H1 (cell line): ENCODE data around the gene RCL1. TPM values are rescaled to one million over a fixed set of nuclear protein-coding genes. Genes with fewer than 3 reads are reported as not detected.

Experiments
- CTCF ChIA-PET: fragments of 300-600 bp; sonication (Branson Sonifier 250); formaldehyde crosslinking; loops from one replicate; lab custom pipeline; 2021; ENCODE audit not compliant: partially characterized antibody; lab: Charles Lee
- POLR2A ChIA-PET: fragments of 300-600 bp; sonication (Branson Sonifier 250); formaldehyde crosslinking; loops from one replicate; lab custom pipeline; 2021; ENCODE audit warnings: inconsistent platforms; ENCODE audit not compliant: partially characterized antibody; lab: Charles Lee
- DNase-seq, 2 experiments: peaks; one replicate each; pipeline versions ENCODE4 v3.0.0 to v3.0.0-alpha.2; 2010 to 2022; ENCODE audit warnings: low spot score in 2 of 2, low read depth in 1 of 2, mixed read lengths in 1 of 2
- FAIRE-seq: peaks from 2 replicates; lab custom pipeline; 2011; peaks lifted over from hg19 to GRCh38; lab: Jason Lieb, UNC
- H2AFZ ChIP-seq: 2 replicates; pipeline ENCODE4 v1.8.1; 2012; ENCODE audit warnings: low read length, inconsistent platforms
- H2AK5ac ChIP-seq: 2 replicates; pipeline ENCODE4 v1.6.1; 2013; ENCODE audit warnings: low read depth, low read length
- H2BK120ac ChIP-seq: replicated peaks from 2 replicates; pipeline ENCODE3; 2013; ENCODE audit warnings: low read depth, low read length, inconsistent platforms
- H2BK12ac ChIP-seq: 2 replicates; pipeline ENCODE4 v1.6.1; 2013; ENCODE audit warnings: low read depth, low read length
- H2BK15ac ChIP-seq: 2 replicates; pipeline ENCODE4 v1.6.1; 2013; ENCODE audit warnings: low read length
- H2BK20ac ChIP-seq: 2 replicates; pipeline ENCODE4 v1.6.1; 2013; ENCODE audit warnings: low read length
- H2BK5ac ChIP-seq: 2 replicates; pipeline ENCODE4 v1.6.1; 2013; ENCODE audit warnings: low read depth, low read length
- H3K14ac ChIP-seq: 2 replicates; pipeline ENCODE4 v1.6.1; 2013; ENCODE audit warnings: inconsistent platforms; ENCODE audit not compliant: insufficient read length
- H3K18ac ChIP-seq: 2 replicates; pipeline ENCODE4 v1.6.1; 2013; ENCODE audit warnings: low read length; ENCODE audit errors: extremely low read depth
- H3K23ac ChIP-seq: 2 replicates; pipeline ENCODE4 v1.6.1; 2013; ENCODE audit warnings: inconsistent platforms; ENCODE audit not compliant: insufficient read length
- H3K23me2 ChIP-seq: 2 replicates; pipeline ENCODE4 v1.6.1; 2013; ENCODE audit warnings: low read depth, low read length
- H3K27ac ChIP-seq: 2 replicates; pipeline ENCODE4 v1.6.1; 2011; ENCODE audit warnings: low read depth, low read length, inconsistent platforms
- H3K27me3 ChIP-seq, 4 experiments: replicated peaks in 1 of 4; 1 replicate in 1 of 4; 2 replicates in 3 of 4; pipeline versions ENCODE4 v1.6.1 to v1.8.1; 2011 to 2013; ENCODE audit warnings: low read length in 3 of 4, mild to moderate bottlenecking in 3 of 4, inconsistent platforms in 2 of 4, mixed read lengths in 2 of 4, moderate library complexity in 1 of 4; ENCODE audit not compliant: control insufficient read depth in 3 of 4, insufficient read depth in 3 of 4; ENCODE audit errors: extremely low read depth in 1 of 4
- H3K36me3 ChIP-seq, 4 experiments: 2 replicates each; pipeline versions ENCODE4 v1.6.1 to v1.8.1; 2011 to 2013; ENCODE audit warnings: mild to moderate bottlenecking in 4 of 4, low read length in 3 of 4, moderate library complexity in 2 of 4, control low read depth in 1 of 4, inconsistent platforms in 1 of 4; ENCODE audit not compliant: insufficient read depth in 4 of 4, control insufficient read depth in 2 of 4
- H3K4ac ChIP-seq: replicated peaks from 2 replicates; pipeline ENCODE3; 2013; ENCODE audit warnings: low read length, low read depth, mixed read lengths, inconsistent platforms; ENCODE audit not compliant: insufficient read length
- H3K4me1 ChIP-seq, 4 experiments: replicated peaks in 1 of 4; 1 replicate in 1 of 4; 2 replicates in 3 of 4; pipeline versions ENCODE4 v1.6.1 to v1.8.1; 2011 to 2013; ENCODE audit warnings: low read length in 3 of 4, inconsistent platforms in 2 of 4, mixed read lengths in 1 of 4; ENCODE audit not compliant: insufficient read depth in 4 of 4, control insufficient read depth in 3 of 4
- H3K4me2 ChIP-seq, 2 experiments: 2 replicates each; pipeline versions ENCODE4 v1.6.1 to v1.8.1; 2011 to 2013; ENCODE audit warnings: low read depth in 2 of 2, low read length in 2 of 2, control low read depth in 1 of 2, inconsistent platforms in 1 of 2, mild to moderate bottlenecking in 1 of 2; ENCODE audit not compliant: insufficient read depth in 1 of 2
- H3K4me3 ChIP-seq, 4 experiments: fragments of 200-600, 300-600 bp in 1 of 4; sonication (generic), shearing (Covaris generic), sonication (Bioruptor Twin) in 1 of 4; 2 replicates each; pipeline versions ENCODE4 v1.5.1 to v1.8.1; 2011 to 2016; ENCODE audit warnings: low read length in 4 of 4, low read depth in 3 of 4, control low read depth in 2 of 4, inconsistent platforms in 2 of 4, mild to moderate bottlenecking in 2 of 4, mixed read lengths in 1 of 4, moderate library complexity in 1 of 4; ENCODE audit not compliant: insufficient read depth in 2 of 4; ENCODE audit errors: extremely low read depth in 1 of 4
- H3K56ac ChIP-seq: replicated peaks from 2 replicates; pipeline ENCODE3; 2013; ENCODE audit warnings: low read depth, mild to moderate bottlenecking, mixed read lengths, low read length, inconsistent platforms; ENCODE audit not compliant: insufficient read length
- H3K79me1 ChIP-seq: 2 replicates; pipeline ENCODE4 v1.6.1; 2013; ENCODE audit warnings: low read depth, low read length, control low read depth
- H3K79me2 ChIP-seq, 2 experiments: 2 replicates each; pipeline versions ENCODE4 v1.6.1 to v1.8.1; 2012 to 2013; ENCODE audit warnings: low read length in 2 of 2, mild to moderate bottlenecking in 2 of 2, inconsistent platforms in 1 of 2; ENCODE audit not compliant: insufficient read depth in 2 of 2, control insufficient read depth in 1 of 2
- H3K9ac ChIP-seq, 4 experiments: replicated peaks in 1 of 4; 1 replicate in 1 of 4; 2 replicates in 3 of 4; pipeline versions ENCODE4 v1.6.1 to v1.8.1; 2011 to 2013; ENCODE audit warnings: low read depth in 3 of 4, low read length in 3 of 4, control low read depth in 2 of 4, mild to moderate bottlenecking in 2 of 4, moderate library complexity in 2 of 4, inconsistent platforms in 1 of 4; ENCODE audit errors: extremely low read depth in 1 of 4
- H3K9me3 ChIP-seq, 2 experiments: 2 replicates each; pipeline versions ENCODE4 v1.6.1 to v1.8.1; 2012 to 2013; ENCODE audit warnings: mild to moderate bottlenecking in 2 of 2, moderate library complexity in 2 of 2, control low read depth in 1 of 2, inconsistent platforms in 1 of 2, low read depth in 1 of 2, low read length in 1 of 2, mixed read lengths in 1 of 2; ENCODE audit not compliant: insufficient read depth in 2 of 2
- H4K20me1 ChIP-seq, 2 experiments: replicated peaks in 1 of 2; 2 replicates each; pipeline versions ENCODE3 to v1.8.1; 2011 to 2013; ENCODE audit warnings: inconsistent platforms in 2 of 2, low read length in 2 of 2, mild to moderate bottlenecking in 1 of 2; ENCODE audit not compliant: insufficient read depth in 2 of 2, control insufficient read depth in 1 of 2
- H4K5ac ChIP-seq: 2 replicates; pipeline ENCODE4 v1.6.1; 2013; ENCODE audit warnings: low read length, low read depth, mixed read lengths, inconsistent platforms; ENCODE audit not compliant: insufficient read length
- H4K8ac ChIP-seq: 2 replicates; pipeline ENCODE4 v1.8.0; 2013; ENCODE audit warnings: mild to moderate bottlenecking, moderate library complexity, low read length, inconsistent platforms; ENCODE audit not compliant: insufficient read depth; ENCODE audit errors: extremely low read depth
- H4K91ac ChIP-seq: replicated peaks from 2 replicates; pipeline ENCODE3; 2013; ENCODE audit warnings: low read length, mixed read lengths, inconsistent platforms; ENCODE audit not compliant: insufficient read length
- ASH2L ChIP-seq: fragments of 200-600, 300-600 bp; sonication (generic); IDR thresholded peaks from one replicate; pipeline ENCODE4 v1.7.1; 2017; ENCODE audit warnings: low read length
- KDM1A ChIP-seq: fragments of 200-600, 300-600 bp; sonication (generic); IDR thresholded peaks from 2 replicates; pipeline ENCODE4 v1.7.1; 2016; ENCODE audit warnings: mild to moderate bottlenecking, low read length, borderline replicate concordance
- POU5F1 ChIP-seq: IDR thresholded peaks from 2 replicates; pipeline ENCODE4 v1.6.1; 2011; ENCODE audit warnings: low read depth, mild to moderate bottlenecking, low read length, moderate library complexity
- RAD21 ChIP-seq, 2 experiments: IDR thresholded peaks in 1 of 2; conservative IDR thresholded peaks in 1 of 2; 2 replicates each; pipeline ENCODE4 v1.6.1; 2011; ENCODE audit warnings: low read depth in 2 of 2, low read length in 2 of 2, improper control_type of control experiment in 1 of 2, inconsistent platforms in 1 of 2, mild to moderate bottlenecking in 1 of 2, moderate library complexity in 1 of 2
- RFX5 ChIP-seq: IDR thresholded peaks from 2 replicates; pipeline ENCODE4 v1.6.1; 2011; ENCODE audit warnings: low read depth, low read length, improper control_type of control experiment, borderline replicate concordance
- SP2 ChIP-seq: IDR thresholded peaks from 2 replicates; pipeline ENCODE4 v1.6.1; 2012; ENCODE audit warnings: mild to moderate bottlenecking, low read length, inconsistent platforms
- SP4 ChIP-seq: IDR thresholded peaks from 2 replicates; pipeline ENCODE4 v1.6.1; 2012; ENCODE audit warnings: low read length, inconsistent platforms
- SUZ12 ChIP-seq: fragments of 200-600 bp; sonication (generic); IDR thresholded peaks from 2 replicates; pipeline ENCODE4 v1.6.1; 2012; ENCODE audit warnings: mild to moderate bottlenecking, inconsistent platforms, low read length, moderate library complexity, mixed read lengths
- TBP ChIP-seq: IDR thresholded peaks from 2 replicates; pipeline ENCODE4 v1.6.1; 2011; ENCODE audit warnings: low read depth, low read length, improper control_type of control experiment
- ZNF274 ChIP-seq: IDR thresholded peaks from 2 replicates; pipeline ENCODE4 v1.7.0; 2012; ENCODE audit warnings: low read length, borderline replicate concordance; ENCODE audit errors: extremely low read depth
- WGBS, 2 experiments: shearing (Covaris generic) in 1 of 2; methylation state at CpG; one replicate each; pipeline versions ENCODE4 v1.1.6 to v1.1.7; 2013 to 2015; ENCODE audit warnings: low lambda C conversion rate in 2 of 2, mixed read lengths in 2 of 2, inconsistent platforms in 1 of 2, low coverage in 1 of 2, missing lambda C conversion rate in 1 of 2; ENCODE audit not compliant: insufficient replicate concordance in 2 of 2, insufficient coverage in 1 of 2, insufficient read length in 1 of 2; ENCODE audit errors: extremely low coverage in 1 of 2, missing lambda C conversion rate in 1 of 2; 5-methylcytosine and 5-hydroxymethylcytosine counted together
- polyA plus RNA-seq, 7 experiments: library from polyadenylated mRNA; depleted of rRNA in 3 of 7; stranded (reverse) in 5 of 7; unstranded in 2 of 7; fragments of >200 nt in 5 of 7; fragments of 200-250 nt in 2 of 7; gene quantifications; 1 replicate in 5 of 7; 2 replicates in 1 of 7; 4 replicates in 1 of 7; pipeline versions ENCODE4 v1.2.1 to v1.2.3, GENCODE V29; 2011 to 2013; ENCODE audit warnings: missing spikeins in 2 of 7, mixed read lengths in 2 of 7
- total RNA-seq: library from RNA; stranded (reverse); fragmentation: NEBNext Ultra II Directional; extraction: Animal tissue kit (Norgen Biotek cat#: 25700); gene quantifications from 2 replicates; pipeline ENCODE4 v1.2.1, GENCODE V29; 2021
- TF ChIP-seq, protein P1 (sequence below): IDR thresholded peaks from 2 replicates; pipeline ENCODE4 v1.6.1; 2011; ENCODE audit warnings: low read length, improper control_type of control experiment

The RCL1 gene
- total and polyA plus RNA-seq, 2 of the 8 experiments (the other 6 are each of a cell fraction or from before 2014, with no cell fraction given), result 21.0 to 29.5 TPM

DNA sequence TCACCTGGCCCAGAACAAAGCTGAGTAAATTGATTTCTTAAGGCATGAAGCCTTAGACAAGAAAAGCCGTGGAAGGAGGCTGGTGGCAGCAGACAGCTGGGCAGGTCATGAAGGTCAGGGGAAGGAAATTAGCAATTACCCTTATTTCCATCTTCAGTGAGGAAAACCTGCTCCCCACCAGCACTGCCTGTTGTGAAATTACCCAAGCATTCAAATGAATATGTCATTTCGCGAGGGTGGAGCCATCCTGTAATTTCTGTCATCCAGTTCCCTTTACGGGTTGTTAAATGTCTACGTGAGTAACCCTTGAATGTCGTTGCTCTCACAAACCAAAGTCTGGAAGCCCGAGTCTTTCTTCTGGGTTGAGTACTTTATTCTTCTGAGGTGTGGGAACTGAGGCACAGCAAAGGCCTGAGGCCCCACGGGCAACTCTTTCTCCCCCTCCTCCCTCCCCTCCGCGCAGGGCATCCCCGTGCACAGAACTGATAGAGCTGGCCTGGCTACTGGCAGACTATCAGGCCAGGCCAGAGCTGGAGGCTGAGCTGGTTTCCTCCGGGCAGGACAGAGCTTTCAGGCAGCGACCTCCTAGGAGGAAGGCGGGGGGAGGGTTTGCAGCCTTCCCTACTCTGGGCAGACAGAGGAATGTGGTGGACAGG, 29.7 kb upstream of the RCL1 start:
- ChIA-PET POLR2A (interaction anchor here (1.0 to 1.7 kb wide), 3 partner anchors 11 to 30 kb away, joined by 3 to 6 read pairs (median 5); no protein-coding TSS in a partner anchor), CTCF (interaction anchor here (0.6 to 6.3 kb wide), 43 partner anchors 11 to 838 kb away, joined by 3 to 76 read pairs (median 4); partner anchors contain the start of genes AK3, JAK2 and RCL1)
- WGBS, 2 experiments, result 57% methylated on average over 14 of the region's 14 CpGs; no CpG with 5 or more reads in 1 of the 2 experiments
- H3K79me1 ChIP-seq, result no peaks in the 10 kb centered on the region
- H2BK120ac ChIP-seq, result no peak overlapping the region
- H2BK5ac ChIP-seq, result no peak overlapping the region
- no peak overlapping the region for H3K4ac ChIP-seq
- no peak overlapping the region for H4K8ac ChIP-seq
- H3K79me2 ChIP-seq, result no peaks in the 10 kb centered on the region
- peak overlapping the region; percentile 1 to 36; a peak in 3 of 4 replicates for H3K4me2 ChIP-seq
- peak overlapping the region; percentile 18; the same call in 1 of the 2 replicates for H2AFZ ChIP-seq
- no peaks in the 10 kb centered on the region for H3K36me3 ChIP-seq
- no peak overlapping the region for H2BK20ac ChIP-seq
- FAIRE-seq (no peak), DNase-seq (peak in 1 of 2 experiments; percentile 60)
- peaks cover 0 to 8% (median 5%) of the 10 kb centered on the region in 4 experiments; a peak in 4 of 7 replicates for H3K4me1 ChIP-seq
- H3K18ac ChIP-seq, result no peak overlapping the region
- H3K56ac ChIP-seq, result no peak overlapping the region
- H3K27me3 ChIP-seq, result no peaks in the 10 kb centered on the region
- no peak overlapping the region for H2AK5ac ChIP-seq
- H2BK15ac ChIP-seq, result no peak overlapping the region; the same call in 1 of the 2 replicates
- H3K9ac ChIP-seq, result no peak overlapping the region
- H3K23ac ChIP-seq, result no peak overlapping the region
- no peak overlapping the region for H4K91ac ChIP-seq
- peak overlapping the region in 2 of 4 experiments; percentile 7 to 32; a peak in 2 of 8 replicates for H3K4me3 ChIP-seq
- H3K23me2 ChIP-seq, result no peaks in the 10 kb centered on the region
- H4K20me1 ChIP-seq, result no peaks in the 10 kb centered on the region
- no peaks in the 10 kb centered on the region for H3K9me3 ChIP-seq
- no peak overlapping the region for H3K14ac ChIP-seq
- H3K27ac ChIP-seq, result no peak overlapping the region
- peak overlapping the region; percentile 52; the same call in 1 of the 2 replicates for H2BK12ac ChIP-seq
- H4K5ac ChIP-seq, result no peak overlapping the region
- TF ChIP-seq KDM1A (0 out of 2 replicates have a peak, but pooled peaks have one; percentile 8), TBP (no peak), POU5F1 (no peak), RFX5 (no peak), RAD21 (IDR thresholded peaks at IDR 0.05 in 1 of 2, conservative IDR thresholded peaks at IDR 0.05 in 1 of 2; ENCODE audit: low read depth in 2 of 2, low read length in 2 of 2) (peak in 1 of 2 experiments; percentile 4; a peak in 1 of 4 replicates), SP4 (no peak), ZNF274 (no peak), ASH2L (peak; percentile 9), SUZ12 (no peak), SP2 (no peak)
- TF ChIP-seq, protein P1, sequence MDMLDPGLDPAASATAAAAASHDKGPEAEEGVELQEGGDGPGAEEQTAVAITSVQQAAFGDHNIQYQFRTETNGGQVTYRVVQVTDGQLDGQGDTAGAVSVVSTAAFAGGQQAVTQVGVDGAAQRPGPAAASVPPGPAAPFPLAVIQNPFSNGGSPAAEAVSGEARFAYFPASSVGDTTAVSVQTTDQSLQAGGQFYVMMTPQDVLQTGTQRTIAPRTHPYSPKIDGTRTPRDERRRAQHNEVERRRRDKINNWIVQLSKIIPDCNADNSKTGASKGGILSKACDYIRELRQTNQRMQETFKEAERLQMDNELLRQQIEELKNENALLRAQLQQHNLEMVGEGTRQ, result no peak
